HG03521 (cell line): ENCODE measurements around the gene EIPR1.
"Not testable (repeated sequence)": the region's sequence is repeated elsewhere in the genome, so short reads cannot be mapped to it uniquely, and the experiment has no call there.

ENCODE experiments used
- ATAC-seq: cut with Tn5 transposase; IDR thresholded peaks from one replicate; pipeline ENCODE4 v1.9.1; 2021; ENCODE audit warnings: mild to moderate bottlenecking, moderate library complexity; ENCODE audit not compliant: unreplicated experiment

The EIPR1 gene

DNA sequence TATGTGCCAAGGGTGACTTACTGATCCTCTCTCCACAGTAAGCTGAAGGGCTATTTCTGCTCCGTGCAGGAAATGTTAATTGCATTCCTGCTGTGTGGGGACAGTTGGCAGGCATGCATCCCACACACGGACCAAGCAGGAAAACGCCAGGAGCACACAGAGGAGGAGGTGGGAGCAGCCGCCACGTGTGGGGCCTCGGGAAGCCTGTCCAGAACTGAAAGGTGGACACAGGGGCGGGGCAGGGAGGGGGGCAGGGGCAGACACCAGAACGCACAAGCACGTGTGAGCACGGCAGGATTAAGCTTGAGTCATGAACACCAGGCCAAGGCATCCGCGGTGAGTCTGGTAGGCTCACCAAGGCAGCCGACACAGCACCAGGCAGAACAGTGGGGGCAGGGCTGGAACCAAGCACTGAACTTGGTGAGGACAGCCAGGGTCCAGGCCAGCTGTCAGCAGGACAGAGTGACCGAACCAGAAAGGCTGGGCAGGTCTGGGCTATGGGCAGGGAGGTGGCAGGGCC lies 177.1 kb downstream of the EIPR1 start:
- ATAC-seq, result no peak

- no peak for ATAC-seq
These were observed 177.8 kb downstream of the EIPR1 start for GRCh38 chr2:3199627-3200345.

DNA sequence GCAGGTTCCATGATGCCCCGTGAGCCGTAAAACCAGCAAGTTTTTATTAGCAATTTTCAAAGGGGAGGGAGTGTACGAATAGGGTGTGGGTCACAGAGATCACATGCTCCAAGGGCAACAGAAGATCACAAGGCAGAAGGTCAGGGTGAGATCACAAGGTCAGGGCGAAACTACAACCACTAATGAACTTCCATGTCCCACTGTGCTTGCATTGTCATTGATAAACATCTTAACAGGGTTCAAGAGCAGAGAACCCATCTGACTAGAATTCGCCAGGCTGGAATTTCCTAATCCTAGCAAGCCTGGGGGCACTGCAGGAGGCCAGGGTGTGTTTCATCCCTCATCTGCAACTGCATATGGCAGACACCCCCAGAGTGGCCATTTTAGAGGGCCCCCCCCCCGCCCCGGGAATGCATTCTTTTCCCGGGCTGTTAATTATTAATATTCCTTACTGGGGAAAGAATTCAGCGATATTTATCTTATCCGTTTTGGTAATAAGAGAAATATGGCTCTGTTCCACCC lies 178.9 kb downstream of the EIPR1 start:
- ATAC-seq, result not testable (repeated sequence)

- no peak for ATAC-seq
These were observed 179.5 kb downstream of the EIPR1 start for GRCh38 chr2:3198119-3198518.

DNA sequence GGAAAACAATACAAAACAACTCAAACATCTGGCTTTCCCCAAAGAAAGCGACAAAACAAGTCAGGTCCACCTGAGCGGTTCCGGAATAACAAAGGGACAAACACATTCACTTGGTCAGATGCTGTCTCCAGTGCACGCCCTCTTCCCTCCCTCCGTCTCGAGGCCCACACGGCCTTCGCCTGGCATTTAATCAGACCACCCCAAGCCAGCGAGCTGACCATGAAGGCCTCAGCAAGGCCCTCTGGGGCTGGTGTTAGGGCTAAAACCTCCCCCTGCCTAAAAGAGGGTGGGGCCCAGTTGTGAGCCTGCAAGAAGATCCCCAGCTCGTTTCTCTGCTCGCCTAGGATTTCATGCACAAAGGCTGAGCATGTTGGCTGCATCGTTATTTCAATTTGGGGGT lies 180.3 kb downstream of the EIPR1 start:
- no peak for ATAC-seq

DNA sequence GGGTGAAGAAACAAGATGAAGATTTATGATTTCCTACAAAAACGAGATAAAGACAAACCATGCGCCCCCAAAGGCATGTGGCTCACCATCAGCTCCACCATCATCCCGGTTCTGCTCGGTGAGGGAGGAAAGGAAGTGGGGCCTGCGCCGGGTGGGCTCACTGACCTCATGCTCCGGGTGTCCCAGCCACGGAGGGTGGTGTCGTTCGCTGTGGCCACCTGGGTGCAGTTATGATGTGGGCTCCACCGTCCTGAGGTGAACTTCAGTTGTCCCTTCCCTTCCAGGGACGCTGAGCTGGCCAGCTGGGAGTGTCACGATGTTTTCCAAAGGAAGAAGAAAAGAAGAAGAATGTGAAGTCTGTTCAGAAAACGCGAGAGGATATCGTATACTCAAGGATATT lies 180.9 kb downstream of the EIPR1 start:
- ATAC-seq, result no peak

DNA sequence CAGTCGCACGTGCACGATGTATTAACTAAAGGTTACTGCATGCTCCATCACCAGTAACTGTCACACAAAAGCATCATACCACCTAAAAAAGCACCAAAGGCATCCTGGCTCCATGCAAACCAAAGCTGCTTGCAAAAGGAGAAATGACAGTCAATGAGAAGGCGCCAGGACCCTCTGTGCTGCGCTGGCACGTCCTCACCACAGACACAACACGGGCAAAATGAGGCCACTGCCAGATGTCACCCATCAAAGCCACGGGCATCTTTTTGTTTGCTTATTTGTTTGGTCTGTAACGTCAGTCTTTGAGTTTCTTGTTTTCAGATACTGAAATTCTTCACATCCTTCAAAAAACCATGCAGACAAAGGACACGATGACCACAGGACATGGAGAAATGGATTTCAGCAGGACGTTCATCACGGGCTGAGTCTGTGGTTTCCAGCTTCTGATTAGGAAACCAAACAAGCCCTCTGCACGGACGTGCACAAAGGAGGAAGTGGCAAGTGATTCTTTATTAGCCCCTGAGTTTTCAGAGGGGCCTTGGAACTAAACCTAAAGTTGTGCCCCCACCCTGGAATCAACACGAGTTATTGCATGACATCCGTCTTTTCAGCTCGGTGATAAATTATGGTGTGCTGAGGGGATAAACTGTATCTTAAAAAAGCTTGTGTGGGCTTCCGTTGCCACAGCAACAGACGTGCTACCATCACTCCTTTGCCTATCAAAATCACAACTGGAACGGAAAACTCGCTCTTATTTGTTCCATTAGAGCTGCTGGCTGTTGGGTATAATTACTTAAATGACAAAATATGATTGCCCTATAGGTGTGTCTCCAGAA lies 181.8 kb downstream of the EIPR1 start:
- no peak for ATAC-seq

GRCh38 chr2:3194828-3195227 lies 182.8 kb downstream of the EIPR1 start:
- no peak for ATAC-seq

GRCh38 chr2:3193443-3194330 lies 183.9 kb downstream of the EIPR1 start:
- ATAC-seq, result no peak

DNA sequence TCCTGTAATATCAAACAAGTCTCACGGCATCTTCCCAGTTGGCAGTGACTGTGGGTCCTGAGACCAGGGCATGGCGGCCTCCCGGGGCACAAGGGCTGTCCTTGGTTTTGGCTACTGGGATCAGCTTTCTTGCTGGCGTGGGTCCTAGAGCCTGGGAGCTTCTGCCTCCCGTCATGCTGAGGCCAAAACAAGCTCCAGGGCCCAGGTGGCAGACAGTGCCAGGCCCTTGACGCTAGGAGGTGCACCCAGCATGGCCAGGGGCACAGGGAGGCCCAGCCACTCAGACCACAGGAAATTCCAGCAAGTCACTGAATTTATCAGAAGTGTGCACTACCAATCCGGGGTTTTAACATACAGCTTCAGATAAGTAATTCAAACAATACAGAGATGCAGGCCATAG lies 184.7 kb downstream of the EIPR1 start:
- no peak for ATAC-seq

GRCh38 chr2:3192281-3192818 lies 185.3 kb downstream of the EIPR1 start:
- no peak for ATAC-seq

- ATAC-seq, result no peak
These were observed 187.7 kb downstream of the EIPR1 start for GRCh38 chr2:3189961-3190360.

- ATAC-seq, result no peak
These were observed 188.5 kb downstream of the EIPR1 start for GRCh38 chr2:3189076-3189591.

- no peak for ATAC-seq
These were observed 189.1 kb downstream of the EIPR1 start for GRCh38 chr2:3188405-3188946.

DNA sequence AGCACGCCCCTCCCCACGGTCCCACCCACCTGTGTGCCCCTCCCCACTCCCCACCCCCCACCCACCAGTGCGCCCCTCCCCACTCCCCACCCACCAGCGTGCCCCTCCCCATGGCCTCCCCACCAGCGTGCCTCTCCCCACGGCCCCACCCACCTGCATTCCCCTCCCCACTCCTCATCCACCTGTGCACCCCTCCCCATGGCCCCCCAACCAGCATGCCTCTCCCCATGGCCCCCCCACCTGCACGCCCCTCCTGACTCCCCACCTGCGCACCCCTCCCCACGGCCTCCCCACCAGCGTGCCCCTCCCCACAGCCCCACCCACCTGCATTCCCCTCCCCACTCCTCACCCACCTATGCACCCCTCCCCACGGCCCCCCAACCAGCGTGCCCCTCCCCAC lies 190.2 kb downstream of the EIPR1 start:
- ATAC-seq, result no peak

DNA sequence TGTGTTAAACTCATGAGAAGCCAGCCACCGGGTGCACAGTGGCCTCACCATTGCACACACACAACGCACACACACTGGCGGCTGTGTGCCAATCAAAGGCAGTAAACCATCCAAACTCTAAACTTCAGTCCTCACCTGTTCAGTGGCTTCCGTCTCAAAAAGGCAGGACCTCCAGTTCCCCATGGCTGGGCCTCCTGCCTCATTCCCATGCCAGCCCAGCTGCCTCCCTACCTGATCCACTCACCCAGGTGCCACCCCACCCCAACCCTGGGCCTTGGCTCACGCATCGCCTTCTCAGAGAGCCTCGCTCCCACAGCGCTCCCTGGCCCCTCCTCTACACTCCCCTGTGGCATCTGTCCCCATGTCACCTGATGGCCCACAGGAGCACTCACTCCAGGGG lies 190.9 kb downstream of the EIPR1 start:
- ATAC-seq, result no peak

DNA sequence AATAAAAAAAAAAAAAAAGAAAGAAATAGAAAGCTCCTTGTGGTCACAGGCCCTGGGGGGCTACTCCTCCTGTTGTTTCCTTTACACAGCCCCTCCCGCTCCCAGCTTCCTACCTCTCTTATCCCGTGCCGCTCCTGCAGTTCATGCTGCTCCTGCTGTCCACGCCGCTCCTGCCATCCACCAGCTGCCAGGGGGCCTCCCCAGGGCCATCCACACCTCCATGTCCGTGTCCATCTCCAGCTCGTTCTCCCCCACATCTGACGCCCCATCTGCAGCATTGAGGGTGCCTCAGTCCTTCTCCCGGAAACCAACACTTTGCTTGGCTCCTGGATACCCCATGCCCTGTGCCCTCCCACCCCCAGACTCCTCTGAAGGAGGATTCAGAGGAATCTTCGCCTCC lies 191.7 kb downstream of the EIPR1 start:
- ATAC-seq, result no peak

DNA sequence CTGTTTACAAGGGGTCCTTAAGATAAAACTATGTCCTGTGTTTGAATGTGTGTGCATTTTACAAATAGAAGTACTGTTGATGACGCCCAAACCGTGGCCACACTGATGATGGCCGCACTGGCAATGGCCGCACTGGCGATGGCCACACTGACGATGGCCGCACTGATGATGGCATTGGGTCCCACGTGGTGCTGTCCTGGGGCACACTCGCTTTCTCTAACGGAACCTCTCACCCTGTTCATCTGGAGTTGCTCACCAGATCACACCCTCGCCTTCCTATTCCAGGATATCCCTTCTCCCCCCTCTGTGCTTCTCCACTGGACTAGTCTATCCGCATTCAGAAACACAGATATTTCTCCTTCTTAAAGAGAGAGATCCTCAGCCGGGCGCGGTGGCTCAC lies 192.4 kb downstream of the EIPR1 start:
- ATAC-seq, result no peak

GRCh38 chr2:3184167-3184566 lies 193.5 kb downstream of the EIPR1 start:
- ATAC-seq, result no peak

GRCh38 chr2:3183766-3184165 lies 193.9 kb downstream of the EIPR1 start:
- no peak for ATAC-seq
